LoVo (cell line): Measurements from ENCODE around the gene KCNH2.

Experiments
- DNase-seq: peaks from one replicate; pipeline ENCODE4 v3.0.0-alpha.2; 2016; ENCODE audit warnings: low spot score

The KCNH2 gene

DNA sequence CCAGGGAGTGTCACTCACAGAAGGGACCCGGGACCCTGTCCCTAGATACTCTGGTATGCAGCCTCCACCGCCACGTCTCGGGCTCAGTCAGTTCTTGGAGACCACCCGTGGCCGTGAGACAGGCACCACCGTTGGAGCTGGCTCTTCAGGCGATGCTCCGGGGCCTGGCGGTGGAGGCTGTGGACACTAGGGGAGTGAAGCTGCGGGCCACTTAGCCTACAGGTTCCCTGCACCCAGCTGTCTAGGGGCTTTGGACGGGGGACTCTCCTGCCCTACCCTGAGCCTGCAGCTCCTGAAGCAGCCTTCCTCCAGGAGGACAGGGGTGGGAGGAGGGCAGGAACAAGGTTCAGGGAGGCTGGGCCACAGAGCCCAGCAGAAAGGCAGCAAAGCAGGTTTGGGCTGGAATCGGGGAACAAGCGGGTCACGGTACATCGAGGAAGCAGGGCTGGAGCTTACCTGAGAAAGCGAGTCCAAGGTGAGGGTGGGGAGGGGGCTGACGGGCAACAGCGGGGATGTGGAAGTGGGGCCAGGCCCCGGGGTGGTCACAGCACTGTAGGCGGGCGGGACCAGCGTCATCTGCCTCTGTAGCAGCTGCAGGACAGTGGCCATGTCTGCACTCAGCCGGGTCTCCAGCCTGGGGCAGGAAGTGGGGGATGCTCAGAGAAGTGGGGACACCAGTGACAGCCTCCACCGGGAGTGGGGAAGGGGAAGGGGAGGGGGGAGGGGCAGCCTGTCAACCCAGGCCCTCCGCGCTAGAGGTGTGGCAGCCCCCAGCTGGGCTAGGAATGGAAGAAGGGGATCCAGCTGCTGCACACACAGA lies 31.5 kb downstream of the KCNH2 start:
- DNase-seq = no peak

GRCh38 chr7:150945853-150946420 lies 32.2 kb downstream of the KCNH2 start:
- no peak for DNase-seq

DNA sequence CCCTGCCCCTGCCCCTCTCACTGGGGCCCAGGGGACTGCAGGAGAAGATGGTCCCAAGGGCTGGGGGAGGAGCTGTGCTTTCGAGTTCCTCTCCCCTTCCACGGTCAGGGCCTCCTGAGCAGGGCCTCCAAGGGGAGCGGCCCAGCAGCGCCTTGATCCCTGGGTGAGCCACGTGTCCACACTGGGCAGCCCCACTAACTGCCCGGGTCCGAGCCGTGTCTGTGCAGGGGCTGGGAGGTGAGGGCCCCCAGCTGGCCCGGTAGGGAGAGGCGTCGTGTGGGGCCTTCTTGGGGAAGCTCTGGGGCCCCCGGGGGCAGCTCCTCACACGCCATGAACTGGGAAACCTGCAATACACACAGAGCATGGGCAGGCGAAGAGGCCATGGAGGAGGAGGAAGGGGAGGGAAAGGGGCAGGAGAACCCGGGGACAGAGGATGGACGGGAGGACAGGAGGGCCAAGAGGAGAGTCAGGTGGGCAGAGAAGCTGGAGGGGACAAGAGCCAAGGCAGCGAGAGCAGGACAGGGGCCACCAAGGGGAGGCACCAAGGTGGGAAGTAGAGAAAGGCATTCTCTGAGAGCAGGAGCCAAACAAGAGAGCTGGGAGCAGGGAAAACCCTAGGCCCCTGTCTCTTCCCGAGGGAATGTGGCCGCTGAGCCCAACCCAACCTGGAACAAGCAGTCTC lies 32.8 kb downstream of the KCNH2 start:
- no peak for DNase-seq

GRCh38 chr7:150944066-150945042 lies 33.8 kb downstream of the KCNH2 start:
- DNase-seq = no peak

GRCh38 chr7:150943453-150943814 lies 34.7 kb downstream of the KCNH2 start:
- DNase-seq = no peak

GRCh38 chr7:150942591-150943452 lies 35.3 kb downstream of the KCNH2 start:
- DNase-seq = no peak

- no peak for DNase-seq
Observed at GRCh38 chr7:150942001-150942590, 36.0 kb downstream of the KCNH2 start.

DNA sequence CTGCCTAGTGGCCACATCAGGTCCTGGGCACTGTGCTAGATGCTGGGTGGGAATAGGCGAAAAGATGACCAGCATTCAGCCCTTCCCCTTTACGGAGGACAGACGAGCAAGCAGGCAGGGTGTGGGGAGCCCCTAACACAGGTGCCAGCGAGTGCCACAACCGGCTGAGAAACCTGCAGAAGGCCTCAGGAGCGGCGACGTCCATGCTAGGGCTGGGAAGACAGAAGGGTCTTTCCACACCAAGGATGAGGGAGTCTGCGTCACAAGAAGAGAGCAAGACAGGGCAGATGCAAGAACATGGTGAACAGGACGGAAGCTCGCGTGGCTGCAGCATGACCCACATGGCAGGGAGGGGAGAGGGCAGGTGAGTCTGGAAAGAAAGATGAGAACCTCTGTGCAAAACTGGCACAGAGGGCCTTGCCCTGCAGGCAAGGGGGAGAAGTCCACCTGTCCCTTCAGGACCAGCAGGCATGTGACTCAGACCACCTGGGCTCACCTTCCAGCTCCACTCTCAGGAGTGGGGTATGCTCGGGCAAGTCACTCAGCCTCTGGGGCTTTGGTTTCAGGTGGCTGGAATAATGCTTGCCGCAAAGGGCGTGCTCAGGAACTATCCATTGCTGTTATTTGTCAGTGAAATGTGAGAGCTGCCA lies 36.6 kb downstream of the KCNH2 start:
- DNase-seq = no peak

GRCh38 chr7:150940431-150941102 lies 37.6 kb downstream of the KCNH2 start:
- DNase-seq = no peak

DNA sequence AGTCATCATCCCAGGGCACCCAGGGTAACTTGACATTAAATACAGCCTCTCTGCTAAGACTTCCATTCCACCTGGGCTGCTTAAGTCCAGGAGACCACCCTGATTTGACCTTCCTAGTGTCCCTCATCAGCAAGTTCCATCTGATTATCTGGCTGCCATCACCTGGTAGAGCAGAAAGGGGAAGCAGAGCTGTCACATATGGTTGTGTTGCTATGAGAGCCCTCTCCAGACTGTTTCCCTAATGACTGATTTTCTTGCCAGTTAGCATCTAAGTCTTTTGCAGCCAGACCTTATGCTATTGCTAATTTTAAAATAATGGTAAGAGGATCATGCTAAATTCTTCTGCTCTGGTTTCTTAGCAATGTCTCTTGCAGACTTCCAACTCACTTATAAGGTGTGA lies 38.7 kb downstream of the KCNH2 start:
- DNase-seq = no peak

DNA sequence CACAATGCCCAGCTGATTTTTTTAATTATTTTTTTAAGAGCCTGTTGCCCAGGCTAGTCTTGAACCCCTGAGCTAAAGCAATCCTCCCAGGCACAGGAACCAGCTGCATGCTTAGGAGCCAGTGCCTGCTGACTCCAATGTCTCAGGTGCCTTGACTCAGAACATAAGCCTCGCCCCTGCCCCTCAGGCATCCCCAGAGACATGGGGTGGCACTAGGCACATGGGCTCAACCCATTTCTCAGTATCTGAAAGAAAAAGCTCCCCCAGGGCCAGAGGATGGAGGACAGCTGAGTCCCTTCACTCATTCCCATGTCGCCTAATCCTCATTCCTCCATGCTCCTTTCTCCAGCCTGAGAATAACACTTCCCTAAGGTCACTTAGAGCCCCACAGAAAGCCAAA lies 39.1 kb downstream of the KCNH2 start:
- no peak for DNase-seq

DNA sequence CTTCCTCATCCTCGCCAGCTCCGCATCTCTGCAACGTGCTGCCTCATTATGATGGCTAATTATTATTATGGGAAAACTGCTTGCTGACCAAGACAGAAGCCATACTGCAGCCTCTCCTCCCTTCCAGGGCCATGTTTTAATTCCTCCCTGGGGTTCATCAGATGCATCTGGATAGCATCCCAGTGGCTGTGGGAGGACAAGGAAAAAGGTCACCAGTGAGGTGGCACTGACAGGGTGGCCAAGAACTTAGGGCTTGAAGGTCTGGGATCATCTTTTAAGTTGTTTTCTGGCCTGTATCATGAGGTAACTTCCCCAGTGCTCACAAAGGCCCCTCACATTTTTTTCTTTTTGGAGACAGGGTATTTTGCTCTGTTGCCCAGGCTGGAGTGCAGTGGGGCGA lies 39.6 kb downstream of the KCNH2 start:
- DNase-seq = no peak

GRCh38 chr7:150937848-150938561 lies 40.1 kb downstream of the KCNH2 start:
- DNase-seq = no peak

- no peak for DNase-seq
Observed at GRCh38 chr7:150936018-150936417, 42.1 kb downstream of the KCNH2 start.

DNA sequence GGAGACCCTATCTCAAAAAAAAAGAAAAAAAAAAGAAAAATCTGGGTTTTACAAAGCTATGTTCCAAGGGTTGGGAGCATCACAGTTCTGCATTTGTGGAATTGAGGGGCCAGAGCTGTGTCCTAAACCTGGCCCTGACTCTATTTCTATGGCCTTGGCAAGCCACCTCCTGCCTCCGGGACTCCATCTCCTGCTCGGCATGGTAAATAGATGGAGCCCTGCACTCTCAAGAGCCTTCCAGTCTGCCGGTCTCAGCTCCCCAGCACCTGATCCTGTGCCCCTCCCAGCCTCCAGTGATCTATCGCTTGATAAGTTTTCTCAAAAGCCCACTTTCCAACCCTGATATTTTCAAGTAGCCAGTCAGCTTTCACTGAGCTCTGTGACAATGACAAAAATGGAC lies 43.0 kb downstream of the KCNH2 start:
- no peak for DNase-seq

GRCh38 chr7:150934045-150934766 lies 43.9 kb downstream of the KCNH2 start:
- no peak for DNase-seq

DNA sequence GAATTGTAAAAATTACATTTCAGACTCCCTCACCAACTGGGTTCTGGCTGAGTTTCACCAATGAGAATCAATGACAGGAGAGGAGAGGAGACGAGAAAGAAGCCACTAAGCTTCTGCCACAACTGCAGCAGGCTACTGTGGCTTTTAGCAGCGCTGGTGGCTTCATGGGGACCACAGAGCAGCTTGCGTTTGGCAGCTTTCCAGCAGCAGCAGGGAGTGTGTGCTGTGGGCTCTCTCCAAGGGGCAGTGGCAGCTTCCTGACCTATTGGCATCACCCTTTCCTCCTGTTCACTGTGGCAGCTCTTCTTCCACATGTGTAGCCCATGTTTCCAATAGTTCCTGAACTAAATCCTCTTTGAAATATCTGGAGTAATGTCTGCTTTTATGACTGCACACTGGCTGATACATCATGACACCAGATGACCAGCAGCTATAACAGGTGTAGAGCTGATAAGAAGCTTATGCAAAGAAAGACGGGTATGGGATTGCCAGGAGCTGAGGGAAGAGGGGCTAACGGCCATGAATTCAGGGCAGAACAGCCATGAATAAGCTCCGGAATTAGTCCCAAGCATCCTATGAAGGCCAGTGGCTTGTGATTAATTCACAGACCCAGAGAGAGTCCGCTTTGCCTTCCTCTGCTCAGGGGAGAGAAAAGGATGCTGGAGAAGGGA lies 46.8 kb downstream of the KCNH2 start:
- DNase-seq = no peak

DNA sequence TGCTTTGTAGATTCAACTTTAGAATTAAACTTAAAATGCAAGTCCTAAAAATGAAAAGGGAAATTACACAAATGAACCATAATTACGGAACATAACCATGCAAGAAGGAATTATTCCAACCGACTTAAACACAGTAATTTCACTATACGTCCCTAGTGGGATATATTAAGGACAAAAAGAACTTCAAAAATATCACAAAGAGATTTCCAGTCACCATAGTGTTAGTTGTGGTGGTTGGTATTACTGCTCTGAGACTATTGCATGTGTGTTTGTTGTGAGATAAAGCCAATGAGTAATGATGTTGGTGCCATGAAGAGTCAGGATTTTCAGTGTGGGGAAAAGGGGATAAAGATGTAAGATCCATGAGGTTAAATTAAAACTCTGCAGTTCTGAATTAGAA lies 49.6 kb downstream of the KCNH2 start:
- no peak for DNase-seq
